CD8-positive, alpha-beta memory T cell (primary cell): ENCODE results near the gene TFDP1. TPM values are rescaled to one million over a fixed set of nuclear protein-coding genes. Genes with fewer than 3 reads are reported as not detected.

ENCODE experiments used
- CTCF ChIA-PET: fragments of 350-600 bp; sonication (Branson Sonifier 250); formaldehyde crosslinking; loops from one replicate; lab custom pipeline; 2021; ENCODE audit warnings: antibody characterized with exemption; lab: Charles Lee
- POLR2A ChIA-PET: fragments of 350-600 bp; sonication (Branson Sonifier 250); formaldehyde crosslinking; loops from one replicate; lab custom pipeline; 2021; ENCODE audit warnings: antibody characterized with exemption; lab: Charles Lee
- DNase-seq, 5 donors: peaks; one replicate each; pipeline versions ENCODE4 v3.0.0 to v3.0.0-alpha.2; 2020 to 2022; ENCODE audit warnings: mixed read lengths in 1 of 5
- H3K27ac ChIP-seq: one replicate; pipeline ENCODE4 v1.7.0; 2013; ENCODE audit warnings: low read depth, mild to moderate bottlenecking, low read length, moderate library complexity
- H3K27me3 ChIP-seq: 2 replicates; pipeline ENCODE4 v1.7.0; 2013; ENCODE audit warnings: low read length, mild to moderate bottlenecking; ENCODE audit not compliant: insufficient read depth, poor library complexity, severe bottlenecking
- H3K36me3 ChIP-seq: 2 replicates; pipeline ENCODE4 v1.7.0; 2013; ENCODE audit warnings: mild to moderate bottlenecking, low read length, moderate library complexity; ENCODE audit not compliant: insufficient read depth
- H3K4me1 ChIP-seq: 2 replicates; pipeline ENCODE4 v1.7.0; 2013; ENCODE audit warnings: mild to moderate bottlenecking, low read length, moderate library complexity; ENCODE audit not compliant: insufficient read depth
- H3K4me3 ChIP-seq: 2 replicates; pipeline ENCODE4 v1.7.0; 2013; ENCODE audit warnings: mild to moderate bottlenecking, low read length
- H3K9me3 ChIP-seq: 2 replicates; pipeline ENCODE4 v1.7.0; 2013; ENCODE audit warnings: mild to moderate bottlenecking, low read length
- H3K27ac Mint-ChIP-seq, 8 donors: one replicate each; pipeline ENCODE4 v1.8.0; 2020 to 2021; ENCODE audit warnings: mixed read lengths in 8 of 8, mild to moderate bottlenecking in 6 of 8, inconsistent platforms in 3 of 8, moderate library complexity in 3 of 8
- H3K27me3 Mint-ChIP-seq, 2 donors: one replicate each; pipeline ENCODE4 v1.8.0; 2020 to 2021; ENCODE audit warnings: mixed read lengths in 2 of 2, mild to moderate bottlenecking in 1 of 2, moderate library complexity in 1 of 2
- H3K36me3 Mint-ChIP-seq, 3 donors: one replicate each; pipeline ENCODE4 v1.8.0; 2020 to 2021; ENCODE audit warnings: mixed read lengths in 3 of 3, inconsistent platforms in 1 of 3, mild to moderate bottlenecking in 1 of 3
- H3K4me1 Mint-ChIP-seq, 3 donors: one replicate each; pipeline ENCODE4 v1.8.0; 2020 to 2021; ENCODE audit warnings: mixed read lengths in 3 of 3, inconsistent platforms in 1 of 3, mild to moderate bottlenecking in 1 of 3
- H3K4me3 Mint-ChIP-seq, 7 donors: one replicate each; pipeline ENCODE4 v1.8.0; 2020 to 2021; ENCODE audit warnings: mixed read lengths in 7 of 7, mild to moderate bottlenecking in 6 of 7, moderate library complexity in 4 of 7, inconsistent platforms in 2 of 7
- H3K9me3 Mint-ChIP-seq, 5 donors: one replicate each; pipeline ENCODE4 v1.8.0; 2020 to 2022; ENCODE audit warnings: mixed read lengths in 5 of 5, mild to moderate bottlenecking in 3 of 5, moderate library complexity in 2 of 5, inconsistent platforms in 1 of 5
- polyA plus RNA-seq: library from polyadenylated mRNA; unstranded; fragments of 300-500 nt; fragmentation: Illumina TruSeq; gene quantifications from one replicate; pipeline ENCODE4 v1.2.3, GENCODE V29; 2021
- total RNA-seq, 2 experiments: library from RNA; stranded (reverse); gene quantifications; one replicate each; pipeline ENCODE4 v1.2.3, GENCODE V29; 2021

The TFDP1 gene
- total and polyA plus RNA-seq, 3 experiments from 2014 or later = 59.6 to 184 (median 176) TPM

DNA sequence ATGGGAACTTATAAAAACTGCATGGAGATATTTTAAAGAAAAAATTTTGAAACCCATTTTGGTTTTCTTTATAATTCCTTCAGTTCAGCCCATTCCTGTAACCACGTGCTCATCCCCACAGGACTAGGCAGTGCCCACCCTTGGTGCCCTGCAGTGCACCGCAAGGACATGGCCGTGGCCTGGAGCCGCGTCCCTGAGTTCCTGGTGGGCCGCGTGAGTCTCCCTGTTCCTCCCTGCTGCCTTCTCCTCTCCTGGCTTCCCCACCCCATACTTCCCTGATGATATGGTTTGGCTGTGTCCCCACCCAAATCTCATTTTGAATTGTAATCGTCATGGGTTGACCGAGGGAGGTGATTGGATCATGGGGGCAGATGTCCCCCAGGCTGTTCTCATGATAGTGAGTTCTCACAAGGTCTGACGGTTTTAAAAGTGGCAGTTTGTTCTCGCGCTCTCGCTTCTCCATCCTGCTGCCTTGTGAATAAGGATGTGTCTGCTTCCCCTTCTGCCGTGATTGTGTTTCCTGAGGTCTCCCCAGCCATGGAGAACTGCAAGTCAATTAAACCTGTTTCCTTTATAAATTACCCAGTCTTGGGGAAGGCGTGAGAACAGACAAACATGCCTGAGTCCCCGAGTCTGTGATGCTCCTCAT is 31.6 kb upstream of the TFDP1 start:
- H3K9me3 Mint-ChIP-seq = no peaks in the 10 kb centered on the region
- H3K4me3 Mint-ChIP-seq = no peak overlapping the region
- H3K27me3 Mint-ChIP-seq = no peaks in the 10 kb centered on the region
- no peaks in the 10 kb centered on the region for H3K4me1 Mint-ChIP-seq
- DNase-seq = peak in 1 of 5 donors; percentile 10
- ChIA-PET POLR2A (no interaction called here), CTCF (no interaction called here)
- Histone ChIP-seq H3K27ac (no peak overlapping the region), H3K4me1 (no peaks in the 10 kb centered on the region), H3K36me3 (no peaks in the 10 kb centered on the region), H3K27me3 (no peaks in the 10 kb centered on the region), H3K9me3 (no peaks in the 10 kb centered on the region), H3K4me3 (no peak overlapping the region)
- peaks cover 6 to 48% (median 10%) of the 10 kb centered on the region in 3 donors for H3K36me3 Mint-ChIP-seq
- H3K27ac Mint-ChIP-seq = no peak overlapping the region

DNA sequence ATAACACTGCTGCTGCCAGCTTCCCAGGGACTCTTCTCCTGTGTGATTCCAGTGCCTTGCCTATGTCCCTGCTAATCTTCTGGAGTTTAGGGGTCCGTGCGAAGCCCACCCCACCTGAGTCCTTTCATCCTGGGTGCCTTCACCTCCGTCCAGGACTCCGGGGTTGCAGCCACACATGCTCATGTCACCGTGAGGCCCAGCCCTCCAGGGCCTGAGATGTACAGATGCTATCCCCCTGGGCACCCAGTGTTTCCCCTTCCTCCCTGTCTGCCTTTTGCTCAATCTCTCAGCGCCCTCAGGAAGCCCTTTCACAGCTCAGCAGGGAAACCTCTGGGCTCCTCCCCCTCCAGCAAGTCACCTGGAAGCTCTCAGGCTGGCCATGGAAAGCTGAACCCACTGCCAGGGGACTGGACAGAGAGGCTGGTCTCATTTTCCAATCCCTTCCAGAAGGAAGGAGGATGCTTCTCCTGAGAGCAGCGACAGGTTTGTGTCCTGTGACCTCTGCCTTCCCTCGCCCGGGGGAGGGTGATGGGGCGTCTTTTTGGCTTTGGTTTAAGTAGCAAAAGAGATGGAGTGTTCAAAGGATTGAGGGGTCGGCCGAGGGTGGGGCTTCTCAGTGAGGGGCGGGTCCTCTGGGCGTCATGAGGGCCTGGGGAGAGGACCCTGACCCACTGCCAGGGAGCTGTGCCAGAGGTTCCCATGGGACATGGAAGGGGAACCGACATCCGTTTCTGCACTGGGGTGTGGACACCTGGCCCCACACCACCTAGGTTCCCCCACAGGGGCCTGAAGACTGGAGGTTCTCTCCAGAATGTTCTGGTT is 30.8 kb upstream of the TFDP1 start:
- DNase-seq = peak in 1 of 5 donors; percentile 37
- Histone ChIP-seq H3K27ac (no peak overlapping the region), H3K27me3 (no peaks in the 10 kb centered on the region), H3K4me1 (no peaks in the 10 kb centered on the region), H3K4me3 (no peak overlapping the region), H3K9me3 (no peaks in the 10 kb centered on the region), H3K36me3 (no peaks in the 10 kb centered on the region)
- peaks cover 6 to 44% (median 10%) of the 10 kb centered on the region in 3 donors for H3K36me3 Mint-ChIP-seq
- no peak overlapping the region for H3K27ac Mint-ChIP-seq
- H3K4me3 Mint-ChIP-seq = no peak overlapping the region
- no peaks in the 10 kb centered on the region for H3K27me3 Mint-ChIP-seq
- H3K9me3 Mint-ChIP-seq = no peaks in the 10 kb centered on the region
- POLR2A ChIA-PET = no interaction called here
- H3K4me1 Mint-ChIP-seq = no peaks in the 10 kb centered on the region
- CTCF ChIA-PET = interaction anchor here (1.2 kb wide), 1 partner anchor 9 kb away, joined by 3 read pairs; no protein-coding TSS in a partner anchor

- Histone ChIP-seq H3K27ac (no peak overlapping the region), H3K4me3 (no peak overlapping the region), H3K27me3 (no peaks in the 10 kb centered on the region), H3K9me3 (no peaks in the 10 kb centered on the region), H3K4me1 (no peaks in the 10 kb centered on the region), H3K36me3 (no peaks in the 10 kb centered on the region)
- peak overlapping the region in 1 of 8 donors; percentile 4 for H3K27ac Mint-ChIP-seq
- POLR2A ChIA-PET = no interaction called here
- peaks cover 0 to 1% (median 0%) of the 10 kb centered on the region in 5 donors for H3K9me3 Mint-ChIP-seq
- H3K4me3 Mint-ChIP-seq = no peak overlapping the region
- CTCF ChIA-PET = interaction anchor here (1.2 kb wide), 1 partner anchor 9 kb away, joined by 3 read pairs; no protein-coding TSS in a partner anchor
- peak in 1 of 5 donors; percentile 3 for DNase-seq
- H3K27me3 Mint-ChIP-seq = no peaks in the 10 kb centered on the region
- peaks cover 6 to 38% (median 7%) of the 10 kb centered on the region in 3 donors for H3K36me3 Mint-ChIP-seq
- H3K4me1 Mint-ChIP-seq = no peaks in the 10 kb centered on the region
These were observed 30.2 kb upstream of the TFDP1 start for GRCh38 chr13:113554333-113554700.

DNA sequence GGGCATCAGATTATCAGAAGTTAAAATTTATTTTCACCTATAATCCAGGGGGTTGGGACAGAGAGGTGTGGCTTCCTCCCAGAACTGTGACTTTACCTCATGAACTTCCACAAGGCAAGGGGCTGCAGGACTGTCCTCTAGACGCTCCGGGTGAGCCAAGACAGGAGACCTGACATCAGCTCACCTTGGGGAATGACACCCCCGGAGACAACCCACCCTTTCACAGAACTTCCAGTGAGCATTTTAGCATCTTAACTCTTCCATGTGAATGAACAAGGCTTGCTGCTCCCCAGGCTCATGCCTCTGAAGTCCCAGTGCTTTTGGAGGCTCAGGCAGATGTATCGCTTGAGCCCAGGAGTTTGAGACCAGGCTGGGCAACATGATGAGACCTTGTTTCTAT is 29.4 kb upstream of the TFDP1 start:
- Mint-ChIP-seq H3K4me3 (no peak overlapping the region), H3K9me3 (peaks cover 0 to 1% (median 0%) of the 10 kb centered on the region in 5 donors), H3K27me3 (no peaks in the 10 kb centered on the region)

DNA sequence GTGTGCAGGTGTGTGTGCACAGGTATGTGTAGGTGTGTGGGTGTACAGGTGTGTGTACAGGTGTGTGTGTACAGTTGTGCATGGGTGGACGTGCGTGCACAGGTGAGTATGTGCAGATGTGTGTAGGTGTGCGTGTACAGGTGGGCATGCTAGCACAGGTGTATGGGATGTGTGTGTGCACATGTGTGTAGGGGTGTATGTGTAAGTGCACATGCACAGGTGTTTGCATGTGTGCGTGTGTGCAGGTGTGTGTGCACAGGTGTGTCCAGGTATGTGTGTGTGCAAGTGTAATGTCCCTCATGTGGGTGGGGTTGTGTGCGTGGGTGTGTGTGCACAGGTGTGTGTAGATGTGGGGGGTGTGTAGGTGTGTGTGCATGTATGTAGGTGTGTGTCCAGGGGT is 27.5 kb upstream of the TFDP1 start:
- Histone ChIP-seq H3K27ac (no peak overlapping the region), H3K4me1 (no peaks in the 10 kb centered on the region), H3K36me3 (no peaks in the 10 kb centered on the region), H3K27me3 (no peaks in the 10 kb centered on the region), H3K9me3 (no peaks in the 10 kb centered on the region), H3K4me3 (no peak overlapping the region)
- peak in 1 of 5 donors; percentile 39 for DNase-seq
- no peak overlapping the region for H3K4me3 Mint-ChIP-seq
- H3K36me3 Mint-ChIP-seq = peaks cover 6 to 17% (median 6%) of the 10 kb centered on the region in 3 donors
- H3K27me3 Mint-ChIP-seq = no peaks in the 10 kb centered on the region
- peaks cover 0 to 1% (median 0%) of the 10 kb centered on the region in 5 donors for H3K9me3 Mint-ChIP-seq
- no peak overlapping the region for H3K27ac Mint-ChIP-seq
- H3K4me1 Mint-ChIP-seq = no peaks in the 10 kb centered on the region
- ChIA-PET POLR2A (interaction anchor here (0.5 kb wide), 1 partner anchor 38 kb away, joined by 6 read pairs; no protein-coding TSS in a partner anchor), CTCF (interaction anchor here (0.7 kb wide), 1 partner anchor 38 kb away, joined by 3 read pairs; no protein-coding TSS in a partner anchor)

More for the DNA sequence above, 29.4 kb upstream of the TFDP1 start:
- Histone ChIP-seq H3K27me3 (no peaks in the 10 kb centered on the region), H3K36me3 (no peaks in the 10 kb centered on the region), H3K4me1 (no peaks in the 10 kb centered on the region), H3K4me3 (no peak overlapping the region), H3K9me3 (no peaks in the 10 kb centered on the region), H3K27ac (no peak overlapping the region)
- H3K4me1 Mint-ChIP-seq = no peaks in the 10 kb centered on the region
- peaks cover 6 to 34% (median 6%) of the 10 kb centered on the region in 3 donors for H3K36me3 Mint-ChIP-seq
- ChIA-PET CTCF (no interaction called here), POLR2A (no interaction called here)
- no peak overlapping the region for H3K27ac Mint-ChIP-seq
- DNase-seq = no peak

- POLR2A ChIA-PET = no interaction called here
These were observed 26.1 kb upstream of the TFDP1 start for GRCh38 chr13:113558461-113558860.

DNA sequence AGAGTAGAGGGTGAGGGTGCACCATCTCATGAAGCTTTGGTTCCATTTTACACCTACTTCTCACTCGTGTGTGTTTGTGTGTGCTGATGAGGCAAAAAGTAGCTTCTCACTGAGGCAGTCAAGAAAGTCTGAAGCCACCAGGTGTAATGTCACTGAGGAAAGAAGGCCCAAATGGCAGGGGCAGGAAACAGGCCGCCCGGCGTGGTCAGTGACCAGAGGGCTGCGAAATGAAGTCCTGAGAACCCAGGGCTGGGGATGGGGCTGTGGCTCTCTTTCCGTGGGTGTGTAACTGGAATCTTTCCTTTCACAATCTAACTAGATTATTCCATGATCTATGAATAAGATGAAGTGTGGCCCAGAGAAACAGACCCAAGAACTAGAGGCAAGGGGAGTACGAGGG is 25.5 kb upstream of the TFDP1 start:
- H3K36me3 Mint-ChIP-seq = peaks cover 0 to 2% (median 2%) of the 10 kb centered on the region in 3 donors
- Histone ChIP-seq H3K9me3 (no peaks in the 10 kb centered on the region), H3K36me3 (no peaks in the 10 kb centered on the region), H3K27me3 (no peaks in the 10 kb centered on the region), H3K4me3 (no peak overlapping the region), H3K27ac (no peak overlapping the region), H3K4me1 (no peaks in the 10 kb centered on the region)
- peaks cover 0 to 3% of the 10 kb centered on the region in 2 donors for H3K27me3 Mint-ChIP-seq
- CTCF ChIA-PET = no interaction called here
- POLR2A ChIA-PET = no interaction called here
- DNase-seq = peak in 1 of 5 donors; percentile 5
- H3K27ac Mint-ChIP-seq = peak overlapping the region in 1 of 8 donors; percentile 77
- no peak overlapping the region for H3K4me3 Mint-ChIP-seq
- H3K4me1 Mint-ChIP-seq = peaks cover 3 to 6% (median 3%) of the 10 kb centered on the region in 3 donors
- peaks cover 0 to 1% (median 0%) of the 10 kb centered on the region in 5 donors for H3K9me3 Mint-ChIP-seq

More at GRCh38 chr13:113558461-113558860, 26.1 kb upstream of the TFDP1 start:
- Mint-ChIP-seq H3K36me3 (peaks cover under 1 to 3% (median 2%) of the 10 kb centered on the region in 3 donors), H3K27ac (peak overlapping the region in 2 of 8 donors; percentile 62 to 84), H3K4me3 (no peak overlapping the region), H3K4me1 (peaks cover 3 to 6% (median 3%) of the 10 kb centered on the region in 3 donors), H3K9me3 (peaks cover 0 to 1% (median 0%) of the 10 kb centered on the region in 5 donors), H3K27me3 (no peaks in the 10 kb centered on the region)
- Histone ChIP-seq H3K27ac (no peak overlapping the region), H3K36me3 (no peaks in the 10 kb centered on the region), H3K4me3 (no peak overlapping the region), H3K4me1 (no peaks in the 10 kb centered on the region), H3K9me3 (no peaks in the 10 kb centered on the region), H3K27me3 (no peaks in the 10 kb centered on the region)
- CTCF ChIA-PET = no interaction called here
- DNase-seq = peak in 1 of 5 donors; percentile 3
